Measurements from ENCODE around the gene GBE1. TPM values are rescaled to one million over a fixed set of nuclear protein-coding genes. Genes with fewer than 3 reads are reported as not detected.

The GBE1 gene
- total and polyA plus RNA-seq, 2 donors (not counting 1 experiment from before 2014, with no cell fraction given) = 153 to 232 TPM

DNA sequence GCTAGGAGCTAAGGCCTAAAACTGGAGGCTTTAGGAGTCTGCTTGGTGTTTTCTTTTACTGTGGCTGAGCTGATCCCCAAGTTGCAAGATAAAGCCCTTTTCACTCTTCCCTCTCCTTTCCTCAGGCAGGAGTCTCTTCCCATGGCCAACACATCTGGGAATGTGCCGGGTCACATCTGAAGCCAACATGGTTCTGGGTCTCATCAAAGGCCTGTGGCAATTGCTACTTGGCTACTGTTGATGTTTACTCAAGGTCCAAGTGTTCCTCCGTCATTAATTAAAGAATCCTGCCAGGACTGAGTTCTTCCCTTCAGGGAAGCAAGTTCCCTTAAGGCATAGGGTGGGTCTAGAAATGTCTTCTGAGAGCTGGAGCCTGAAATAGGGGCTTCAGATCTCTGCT is 230.2 kb downstream of the GBE1 start:
- Histone ChIP-seq H3K9ac (ENCODE audit: insufficient read depth, low read length) (no peak overlapping the region), H3K4me1 (ENCODE audit: control insufficient read depth, extremely low read depth, insufficient read depth, low read length) (no peaks in the 10 kb centered on the region), H3K27me3 (ENCODE audit: control insufficient read depth, insufficient read depth, low read length) (no peaks in the 10 kb centered on the region), H2AFZ (ENCODE audit: low read length) (no peak overlapping the region), H3K4me2 (ENCODE audit: extremely low read depth, insufficient read depth, low read length) (no peak overlapping the region), H3K36me3 (ENCODE audit: control insufficient read depth, insufficient read depth, low read length) (no peaks in the 10 kb centered on the region), H4K20me1 (ENCODE audit: control insufficient read depth, extremely low read depth, insufficient read depth, low read length) (no peaks in the 10 kb centered on the region), H3K27ac (ENCODE audit: insufficient read depth, low read length) (no peak overlapping the region), H3K4me3 (replicated peaks in 1 of 4; ENCODE audit: control extremely low read depth in 1 of 4, insufficient read depth in 1 of 4, low read depth in 3 of 4, low read length in 4 of 4) (no peak overlapping the region), H3K9me3 (ENCODE audit: control insufficient read depth, insufficient read depth, low read depth, low read length) (no peaks in the 10 kb centered on the region), H3K79me2 (ENCODE audit: control insufficient read depth, insufficient read depth, low read length) (no peaks in the 10 kb centered on the region)
- no peak for TF ChIP-seq CTCF (conservative IDR thresholded peaks at IDR 0.05 in 1 of 2, IDR thresholded peaks at IDR 0.05 in 1 of 2; ENCODE audit: low read depth in 1 of 2, low read length in 2 of 2)
- no peak for TF ChIP-seq EZH2 (IDR thresholded peaks at IDR 0.05; ENCODE audit: low read length, missing control alignments)
- DNase-seq (ENCODE audit: low read depth in 2 of 2) = no peak

GRCh38 chr3:81530180-81530939 is 231.1 kb downstream of the GBE1 start:
- Histone ChIP-seq H3K4me2 (ENCODE audit: extremely low read depth, insufficient read depth, low read length) (no peak overlapping the region), H3K27me3 (ENCODE audit: control insufficient read depth, insufficient read depth, low read length) (no peaks in the 10 kb centered on the region), H4K20me1 (ENCODE audit: control insufficient read depth, extremely low read depth, insufficient read depth, low read length) (no peaks in the 10 kb centered on the region), H2AFZ (ENCODE audit: low read length) (no peak overlapping the region), H3K36me3 (ENCODE audit: control insufficient read depth, insufficient read depth, low read length) (no peaks in the 10 kb centered on the region), H3K9ac (ENCODE audit: insufficient read depth, low read length) (no peak overlapping the region), H3K27ac (ENCODE audit: insufficient read depth, low read length) (no peak overlapping the region), H3K9me3 (ENCODE audit: control insufficient read depth, insufficient read depth, low read depth, low read length) (no peaks in the 10 kb centered on the region), H3K4me1 (ENCODE audit: control insufficient read depth, extremely low read depth, insufficient read depth, low read length) (no peaks in the 10 kb centered on the region), H3K79me2 (ENCODE audit: control insufficient read depth, insufficient read depth, low read length) (no peaks in the 10 kb centered on the region), H3K4me3 (replicated peaks in 1 of 4; ENCODE audit: control extremely low read depth in 1 of 4, insufficient read depth in 1 of 4, low read depth in 3 of 4, low read length in 4 of 4) (no peak overlapping the region)
- no peak for TF ChIP-seq EZH2 (IDR thresholded peaks at IDR 0.05; ENCODE audit: low read length, missing control alignments)
- no peak for TF ChIP-seq CTCF (conservative IDR thresholded peaks at IDR 0.05 in 1 of 2, IDR thresholded peaks at IDR 0.05 in 1 of 2; ENCODE audit: low read depth in 1 of 2, low read length in 2 of 2)
- no peak for DNase-seq (ENCODE audit: low read depth in 2 of 2)

DNA sequence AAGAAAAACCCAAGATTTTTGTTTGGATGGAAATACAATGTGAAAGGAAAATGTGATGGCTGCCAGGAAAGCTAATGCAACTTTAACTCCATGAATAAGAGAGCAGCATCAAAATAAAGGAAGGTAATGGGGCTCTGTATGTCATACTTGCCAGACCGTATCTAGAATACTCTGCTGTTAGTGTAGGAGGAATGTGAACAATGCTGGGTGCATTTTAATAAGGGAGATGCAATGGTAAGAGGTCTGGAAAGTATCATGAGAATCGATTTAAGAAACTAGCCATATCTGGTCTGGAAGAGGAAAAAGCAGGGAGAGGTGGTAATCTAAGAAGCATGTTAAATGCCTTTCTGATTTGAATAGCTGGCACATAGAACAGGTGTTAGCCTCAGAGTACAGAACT is 239.6 kb downstream of the GBE1 start:
- no peak overlapping the region for H3K4me3 ChIP-seq (replicated peaks in 1 of 4; ENCODE audit: control extremely low read depth in 1 of 4, insufficient read depth in 1 of 4, low read depth in 3 of 4, low read length in 4 of 4)
- H2AFZ ChIP-seq (ENCODE audit: low read length) = no peak overlapping the region
- no peak for TF ChIP-seq CTCF (conservative IDR thresholded peaks at IDR 0.05 in 1 of 2, IDR thresholded peaks at IDR 0.05 in 1 of 2; ENCODE audit: low read depth in 1 of 2, low read length in 2 of 2)
- TF ChIP-seq EZH2 (IDR thresholded peaks at IDR 0.05; ENCODE audit: low read length, missing control alignments) = no peak
- no peaks in the 10 kb centered on the region for H4K20me1 ChIP-seq (ENCODE audit: control insufficient read depth, extremely low read depth, insufficient read depth, low read length)
- no peak overlapping the region for H3K9ac ChIP-seq (ENCODE audit: insufficient read depth, low read length)
- no peaks in the 10 kb centered on the region for H3K9me3 ChIP-seq (ENCODE audit: control insufficient read depth, insufficient read depth, low read depth, low read length)
- no peaks in the 10 kb centered on the region for H3K79me2 ChIP-seq (ENCODE audit: control insufficient read depth, insufficient read depth, low read length)
- peak in 1 of 2 donors; percentile 12 for DNase-seq (ENCODE audit: low read depth in 2 of 2)
- no peaks in the 10 kb centered on the region for H3K4me1 ChIP-seq (ENCODE audit: control insufficient read depth, extremely low read depth, insufficient read depth, low read length)
- no peak overlapping the region for H3K27ac ChIP-seq (ENCODE audit: insufficient read depth, low read length)
- no peaks in the 10 kb centered on the region for H3K36me3 ChIP-seq (ENCODE audit: control insufficient read depth, insufficient read depth, low read length)
- H3K4me2 ChIP-seq (ENCODE audit: extremely low read depth, insufficient read depth, low read length) = no peak overlapping the region
- H3K27me3 ChIP-seq (ENCODE audit: control insufficient read depth, insufficient read depth, low read length) = no peaks in the 10 kb centered on the region
